Measurements from ENCODE around the gene NKAIN2. TPM values are rescaled to one million over a fixed set of nuclear protein-coding genes. Genes with fewer than 3 reads are reported as not detected.

NKAIN2 gene
- total and polyA plus RNA-seq, 8 donors: 9.5 to 23.4 (median 18.9) TPM; not detected in 2

GRCh38 chr6:124054034-124054433, 250.4 kb downstream of the NKAIN2 start:
- Histone ChIP-seq H3K27me3 (no peaks in the 10 kb centered on the region), H3K4me3 (no peak overlapping the region), H3K27ac (no peak overlapping the region), H3K36me3 (no peaks in the 10 kb centered on the region), H3K4me1 (no peaks in the 10 kb centered on the region), H3K9me3 (no peaks in the 10 kb centered on the region)
- intact Hi-C loops (cut with DNase I): no loop called here
- no peak for TF ChIP-seq CTCF (IDR thresholded peaks at IDR 0.05)
- ATAC-seq (no peak), DNase-seq (no peak)

GRCh38 chr6:124055395-124055794, 251.7 kb downstream of the NKAIN2 start:
- H3K36me3 ChIP-seq: no peaks in the 10 kb centered on the region
- H3K4me3 ChIP-seq: no peak overlapping the region
- H3K4me1 ChIP-seq: no peaks in the 10 kb centered on the region
- intact Hi-C loops (cut with DNase I): no loop called here
- H3K27me3 ChIP-seq: no peaks in the 10 kb centered on the region
- DNase-seq (no peak), ATAC-seq (no peak)
- no peaks in the 10 kb centered on the region for H3K9me3 ChIP-seq
- TF ChIP-seq CTCF (IDR thresholded peaks at IDR 0.05): no peak
- no peak overlapping the region for H3K27ac ChIP-seq

GRCh38 chr6:124055963-124056362, 252.3 kb downstream of the NKAIN2 start:
- Histone ChIP-seq H3K4me1 (no peaks in the 10 kb centered on the region), H3K27ac (no peak overlapping the region), H3K27me3 (no peaks in the 10 kb centered on the region), H3K4me3 (no peak overlapping the region), H3K36me3 (no peaks in the 10 kb centered on the region), H3K9me3 (no peaks in the 10 kb centered on the region)
- no peak for TF ChIP-seq CTCF (IDR thresholded peaks at IDR 0.05)
- intact Hi-C loops (cut with DNase I): no loop called here
- no peak for ATAC-seq
- no peak for DNase-seq

DNA sequence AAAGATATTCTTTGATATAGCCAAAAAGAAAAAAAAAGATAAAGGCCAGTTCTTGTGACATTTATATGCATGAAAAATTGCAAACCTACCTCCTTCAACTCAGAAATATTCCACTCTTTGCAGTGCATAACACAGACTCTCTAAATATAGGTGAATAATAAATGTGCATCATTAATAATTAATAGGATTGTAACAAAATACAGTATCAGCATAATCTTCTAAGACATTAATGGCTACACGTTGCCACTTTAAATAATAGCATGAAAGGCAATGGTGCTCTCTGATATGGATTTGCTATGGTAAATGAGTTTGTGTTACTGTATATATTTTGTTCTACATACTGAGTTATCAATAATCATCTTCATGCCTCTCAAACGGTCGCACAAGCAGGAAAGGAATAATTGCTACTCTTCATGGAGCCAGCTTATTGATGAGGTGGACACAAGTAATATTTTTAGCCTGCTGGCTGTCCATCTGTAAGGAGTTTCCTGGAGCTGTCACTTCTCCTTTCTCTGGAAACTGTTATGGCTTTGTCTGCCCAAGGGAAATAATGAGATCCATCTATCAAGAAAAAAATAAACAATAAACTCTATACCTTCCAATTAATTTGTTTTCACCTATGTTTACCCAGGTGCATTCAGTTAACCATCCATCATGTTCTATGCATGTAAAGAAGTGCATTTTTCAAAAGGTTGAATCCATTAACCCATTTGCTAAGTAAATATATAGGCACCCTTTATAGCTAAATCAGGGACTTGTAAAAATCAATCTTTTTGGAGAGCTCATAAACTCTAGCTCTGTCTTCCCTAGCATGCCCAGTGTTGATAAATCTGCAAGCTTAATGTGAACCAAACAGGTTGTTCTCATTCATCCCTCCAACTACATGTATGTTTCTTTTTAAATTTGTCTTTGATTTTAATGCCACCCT, 253.0 kb downstream of the NKAIN2 start:
- Histone ChIP-seq H3K27me3 (no peaks in the 10 kb centered on the region), H3K36me3 (no peaks in the 10 kb centered on the region), H3K27ac (no peak overlapping the region), H3K4me3 (no peak overlapping the region), H3K9me3 (no peaks in the 10 kb centered on the region), H3K4me1 (no peaks in the 10 kb centered on the region)
- no peak for ATAC-seq
- no peak for TF ChIP-seq CTCF (IDR thresholded peaks at IDR 0.05)
- DNase-seq: no peak
- intact Hi-C loops (cut with DNase I): no loop called here

DNA sequence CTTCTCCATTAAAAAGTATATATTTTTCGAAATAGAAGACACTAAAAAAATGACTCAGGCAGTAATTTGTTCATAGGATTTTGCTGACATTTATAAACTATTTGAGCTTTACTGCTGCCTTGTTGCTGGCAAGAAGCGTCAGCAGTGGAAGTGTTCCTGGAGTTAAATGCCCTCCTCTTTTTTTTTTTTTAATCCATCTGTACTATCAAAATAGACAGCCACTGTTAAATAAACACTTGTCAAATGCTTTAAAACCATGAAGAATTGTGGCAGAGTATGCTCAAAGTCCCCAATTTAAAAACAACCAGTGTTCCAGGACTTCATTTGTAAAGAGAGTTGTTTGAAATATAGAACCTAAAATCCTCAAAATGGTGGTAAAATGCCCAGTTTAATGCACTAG, 253.8 kb downstream of the NKAIN2 start:
- no peaks in the 10 kb centered on the region for H3K36me3 ChIP-seq
- no peak overlapping the region for H3K4me3 ChIP-seq
- H3K27me3 ChIP-seq: no peaks in the 10 kb centered on the region
- no peak for ATAC-seq
- no peak overlapping the region for H3K27ac ChIP-seq
- intact Hi-C loops (cut with DNase I): no loop called here
- no peak for TF ChIP-seq CTCF (IDR thresholded peaks at IDR 0.05)
- no peaks in the 10 kb centered on the region for H3K9me3 ChIP-seq
- no peaks in the 10 kb centered on the region for H3K4me1 ChIP-seq
- DNase-seq: no peak
